Activated gamma-delta T cell (primary cell): Measurements from ENCODE around the gene ZBTB7A.

Experiments used
- DNase-seq: peaks from one replicate; lab custom pipeline; 2025; lab: John Stamatoyannopoulos, UW
- total RNA-seq, 2 donors: gene quantifications; one replicate each; lab custom pipeline; 2026; lab: John Stamatoyannopoulos, UW

ZBTB7A gene
- 62.1 to 69.1 reads per million in 2 donors for total RNA-seq

- DNase-seq = peak; percentile 66
Observed at GRCh38 chr19:4066682-4067395, at the start of gene ZBTB7A. TSS of gene ZBTB7A (minus strand) at chr19:4066899. CDS start at chr19:4055232, 11,667 bp downstream.

DNA sequence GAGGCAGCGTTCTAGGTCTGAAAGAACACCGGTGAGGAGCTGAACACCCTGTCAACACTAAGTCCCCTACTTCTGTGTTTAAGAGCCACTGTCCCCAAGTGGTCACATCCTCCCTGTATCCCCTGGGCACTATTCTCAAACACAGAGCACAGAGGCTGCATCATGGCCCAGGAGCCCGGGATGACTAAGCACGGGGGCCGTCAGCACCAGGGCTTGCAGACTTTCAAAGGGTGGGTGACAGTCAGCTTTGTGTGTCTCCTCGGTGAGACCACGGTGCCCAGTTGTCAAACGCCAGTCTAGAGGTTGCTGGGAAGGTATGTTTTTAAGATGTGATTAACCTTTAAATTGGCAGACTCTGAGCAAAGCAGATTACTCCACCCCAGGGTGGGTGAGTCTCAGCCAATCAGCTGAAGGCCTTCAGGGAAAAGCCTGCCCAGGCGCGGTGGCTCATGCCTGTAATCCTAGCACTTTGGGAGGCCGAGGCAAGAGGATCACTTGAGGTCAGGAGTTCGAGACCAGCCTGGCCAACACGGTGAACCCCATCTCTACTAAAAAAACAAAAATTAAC, 49.2 kb upstream of the ZBTB7A start:
- DNase-seq = no peak

DNA sequence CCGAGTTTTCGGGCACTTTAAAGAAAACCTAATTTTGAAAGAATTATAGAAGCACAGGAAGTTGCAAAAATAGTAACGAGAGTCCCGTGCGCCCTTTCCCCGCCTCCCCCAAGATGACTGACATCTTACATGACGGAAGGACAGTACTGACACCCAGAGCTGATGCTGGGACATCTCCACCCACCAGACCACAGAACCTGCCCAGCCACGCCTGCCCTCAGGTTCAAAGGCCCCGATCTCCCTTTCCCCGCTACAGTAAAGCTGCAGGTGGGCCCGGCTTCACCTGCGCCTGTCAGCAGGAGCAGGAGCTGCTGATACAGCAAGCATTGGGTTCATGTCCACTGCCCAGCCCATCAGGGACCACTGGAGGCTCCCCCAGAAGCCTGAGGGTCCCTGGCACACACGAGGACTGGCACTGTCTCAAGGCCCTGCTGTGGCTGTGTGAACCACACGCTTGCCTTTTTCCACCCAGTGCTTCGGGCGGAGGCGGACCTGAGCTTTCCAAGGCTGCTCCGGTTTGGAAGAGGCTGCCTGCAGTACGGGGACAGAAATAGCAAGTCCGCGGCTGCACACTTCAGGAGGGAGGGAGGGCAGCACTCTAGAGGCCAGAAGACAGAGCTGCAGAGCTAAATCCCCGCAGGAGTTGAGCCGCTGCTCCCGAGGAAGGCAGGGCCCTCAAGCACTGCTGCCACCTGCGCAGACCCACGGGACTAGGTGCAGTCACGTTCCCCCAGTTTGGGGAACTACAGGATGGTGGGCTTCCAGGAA, 48.5 kb upstream of the ZBTB7A start:
- DNase-seq = no peak

DNA sequence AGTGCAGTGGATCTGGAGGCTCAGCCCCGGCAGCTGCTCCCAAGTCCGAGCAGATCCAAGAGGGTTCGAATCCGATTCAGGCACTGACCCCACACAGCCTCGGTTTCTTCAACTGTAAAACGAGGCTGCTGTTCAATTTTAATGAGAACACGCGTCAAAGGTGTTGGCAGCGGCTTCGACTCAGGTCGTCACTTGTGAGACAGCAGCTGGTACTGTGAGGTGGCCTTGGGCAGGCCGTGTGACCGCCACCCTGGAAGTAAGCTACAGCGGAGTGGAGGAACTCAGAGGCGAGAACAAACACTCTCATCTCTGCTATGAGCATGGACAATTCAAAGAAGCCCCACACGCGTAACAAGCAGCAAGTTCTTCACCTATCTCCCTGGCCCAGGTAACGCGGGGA, 47.5 kb upstream of the ZBTB7A start:
- no peak for DNase-seq

DNA sequence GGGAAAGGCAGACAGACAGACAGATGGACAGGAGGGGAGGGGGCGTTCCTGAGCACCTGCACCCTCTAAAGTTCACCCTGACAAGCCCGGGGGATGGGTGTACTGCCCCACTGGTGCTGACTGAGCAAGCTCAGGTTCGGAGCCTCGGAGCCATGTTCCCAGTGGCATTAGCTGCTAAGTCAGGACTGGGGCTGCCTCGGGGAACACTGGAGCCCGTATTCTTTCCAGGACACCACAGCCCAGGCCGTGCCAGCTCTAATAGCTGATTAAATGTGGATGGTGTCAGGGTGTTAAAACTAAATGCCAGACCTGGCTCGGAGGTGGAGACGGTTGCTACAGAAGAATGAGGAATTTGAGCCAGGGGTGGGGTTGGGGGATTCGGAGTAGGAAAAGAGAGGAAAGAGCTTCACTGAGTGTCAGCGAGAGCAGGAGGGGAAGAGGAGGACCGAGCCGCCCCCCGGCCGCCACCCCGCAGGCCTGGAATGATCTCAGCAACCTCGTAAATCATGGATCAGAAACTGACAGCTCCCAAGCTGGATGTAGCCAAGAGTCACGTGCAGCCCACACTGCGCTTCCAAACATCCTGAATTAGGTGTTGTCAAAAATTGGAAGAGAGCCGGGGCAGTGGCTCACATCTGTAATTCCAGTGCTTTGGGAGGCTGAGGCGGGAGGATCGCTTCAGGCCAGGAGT, 46.8 kb upstream of the ZBTB7A start:
- no peak for DNase-seq

DNA sequence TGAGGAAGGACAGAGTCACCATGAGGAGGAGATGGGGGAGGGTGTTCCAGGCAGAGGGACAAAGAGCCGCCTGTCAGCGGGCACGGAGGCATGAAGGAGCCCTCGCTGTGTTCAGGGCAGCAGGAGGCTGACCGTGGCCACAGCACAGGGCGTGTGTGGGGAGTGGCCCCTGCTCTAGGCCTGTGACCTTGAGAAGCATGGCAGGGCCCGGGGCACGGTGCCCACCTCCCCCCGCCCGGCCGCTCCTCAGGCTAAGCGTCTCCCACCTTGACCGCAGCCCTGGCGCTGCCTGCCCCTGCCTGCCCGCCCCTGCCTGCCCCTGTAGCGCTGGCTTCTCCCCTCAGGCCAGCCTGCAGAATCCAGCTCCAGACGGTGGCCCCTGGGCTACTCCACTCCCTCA, 45.7 kb upstream of the ZBTB7A start:
- DNase-seq = no peak

DNA sequence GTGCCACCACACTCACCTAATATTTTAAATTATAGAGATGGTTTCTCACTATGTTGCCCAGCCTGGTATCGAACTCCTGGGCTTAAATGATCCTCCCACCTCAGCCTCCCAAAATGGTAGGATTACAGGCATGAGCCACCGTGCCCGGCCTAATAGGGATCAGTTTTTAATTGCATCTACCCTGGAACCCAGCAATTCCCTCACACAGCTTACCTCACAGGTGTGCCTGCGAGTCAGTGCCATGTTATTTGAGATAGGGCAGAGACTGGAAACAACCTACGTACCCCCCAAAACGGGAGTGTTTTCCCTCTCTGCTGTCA, 42.9 kb upstream of the ZBTB7A start:
- DNase-seq = no peak

GRCh38 chr19:4108767-4109625, 42.3 kb upstream of the ZBTB7A start:
- peak; percentile 67 for DNase-seq

DNA sequence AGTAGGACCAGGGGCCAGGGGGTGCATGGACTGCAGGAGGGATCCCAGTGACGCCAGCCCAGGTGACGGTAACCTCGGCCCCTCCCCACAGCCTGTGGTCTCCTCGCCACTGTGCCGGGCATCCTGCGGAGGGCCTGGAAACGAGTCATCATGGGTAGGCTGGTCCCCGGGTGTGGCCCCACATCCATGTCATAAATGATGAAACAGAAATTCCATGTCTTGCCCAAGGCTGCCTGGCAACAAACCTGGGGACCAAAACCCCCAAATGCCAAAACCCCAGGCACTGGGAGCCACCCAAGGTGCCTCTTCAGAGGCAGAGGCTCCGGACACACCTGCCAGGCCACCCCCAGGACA, 36.4 kb upstream of the ZBTB7A start:
- no peak for DNase-seq

- no peak for DNase-seq
Observed at GRCh38 chr19:4102339-4103079, 35.8 kb upstream of the ZBTB7A start.

DNA sequence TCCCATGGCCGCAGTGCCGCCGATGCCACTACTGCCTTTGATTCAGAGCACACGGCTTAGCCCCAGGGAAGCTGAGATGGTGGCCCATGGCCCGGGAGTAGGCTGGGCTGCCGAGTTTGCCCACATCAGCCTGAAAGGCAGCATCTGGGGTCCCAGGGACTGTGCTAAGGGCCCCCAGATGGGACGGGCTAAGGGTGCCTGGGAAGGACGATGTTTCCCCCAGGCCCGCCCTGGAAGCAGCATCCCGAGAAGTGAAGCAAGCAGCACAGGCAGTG, 34.7 kb upstream of the ZBTB7A start:
- no peak for DNase-seq

DNA sequence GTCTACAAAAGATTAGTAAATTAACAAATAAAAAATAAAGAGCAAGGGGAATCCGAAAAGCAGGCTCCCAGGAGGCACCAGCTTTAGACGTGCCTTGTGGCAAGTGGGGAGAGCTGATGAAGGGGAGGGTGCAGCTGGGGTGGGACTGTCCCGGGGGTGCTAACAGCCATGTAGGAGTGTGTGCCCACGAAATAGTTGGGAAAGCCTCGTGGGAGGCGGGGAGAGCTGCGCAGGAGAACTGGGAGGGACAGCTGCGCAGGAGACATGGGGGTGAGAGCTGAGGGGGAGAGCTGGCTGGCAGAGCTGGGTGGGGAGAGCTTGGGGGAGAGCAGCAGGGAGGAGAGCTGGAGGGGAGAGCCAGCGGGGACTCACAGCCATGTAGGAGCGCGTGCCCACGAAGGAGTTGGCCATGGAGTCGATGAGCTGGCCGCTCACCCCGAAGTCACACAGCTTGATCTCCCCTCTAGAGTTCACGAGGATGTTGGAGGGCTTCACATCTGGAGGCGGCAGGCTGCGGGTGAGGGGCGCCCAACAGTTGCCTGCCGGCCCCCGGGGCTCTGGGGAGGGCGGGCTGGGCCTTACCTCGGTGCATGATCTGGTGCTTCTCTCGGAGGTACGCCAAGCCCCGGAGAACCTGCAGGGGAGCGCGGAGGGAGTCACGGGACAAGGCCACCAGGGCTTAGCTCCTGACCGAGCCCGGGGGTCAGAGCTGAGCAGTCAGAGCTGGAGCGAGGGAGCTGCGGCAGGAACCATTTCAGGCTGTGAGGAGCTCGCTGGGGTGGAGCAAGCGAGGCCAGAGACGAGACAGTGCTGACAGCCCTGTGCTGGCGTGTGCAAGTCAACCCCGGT, 34.2 kb upstream of the ZBTB7A start:
- DNase-seq = no peak

DNA sequence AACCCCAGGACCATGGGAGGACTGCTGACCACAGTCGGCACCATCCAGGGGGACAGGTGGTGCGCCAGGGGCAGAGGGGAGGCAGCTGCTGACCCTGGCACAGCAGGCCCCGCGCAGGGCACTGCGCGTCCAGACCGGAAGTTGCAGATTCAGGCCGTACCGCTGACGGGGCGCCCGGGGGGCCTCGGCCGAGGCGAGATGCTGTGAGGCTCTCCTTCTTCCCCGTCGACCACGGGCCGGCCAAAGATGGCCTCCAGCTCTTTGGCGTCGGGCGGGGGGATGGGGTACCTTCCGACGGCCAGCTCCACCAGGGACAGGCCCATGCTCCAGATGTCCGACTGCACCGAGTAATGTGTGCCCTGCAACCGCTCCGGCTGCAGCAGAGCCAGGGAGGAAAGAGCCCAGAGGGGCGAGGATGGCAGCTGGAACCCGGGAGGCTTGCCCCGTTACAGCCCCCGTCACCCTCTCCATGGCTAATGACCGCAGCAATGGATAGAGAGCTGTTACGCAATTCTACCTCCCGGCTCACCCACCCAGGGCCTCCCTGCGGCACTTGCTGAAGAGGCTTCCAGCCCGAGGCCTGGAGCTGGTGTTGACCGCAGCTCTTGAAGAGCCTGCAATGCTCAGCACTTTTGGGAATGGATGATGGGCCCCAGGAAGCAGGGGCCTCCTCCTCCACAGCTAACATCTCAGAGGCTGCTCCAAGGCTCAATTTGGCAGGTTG, 32.5 kb upstream of the ZBTB7A start:
- DNase-seq = no peak

GRCh38 chr19:4098493-4098892, 31.8 kb upstream of the ZBTB7A start:
- no peak for DNase-seq

GRCh38 chr19:4097501-4097900, 30.8 kb upstream of the ZBTB7A start:
- no peak for DNase-seq

- no peak for DNase-seq
Observed at GRCh38 chr19:4096049-4096892, 29.6 kb upstream of the ZBTB7A start.

- no peak for DNase-seq
Observed at GRCh38 chr19:4095488-4095844, 28.8 kb upstream of the ZBTB7A start.

DNA sequence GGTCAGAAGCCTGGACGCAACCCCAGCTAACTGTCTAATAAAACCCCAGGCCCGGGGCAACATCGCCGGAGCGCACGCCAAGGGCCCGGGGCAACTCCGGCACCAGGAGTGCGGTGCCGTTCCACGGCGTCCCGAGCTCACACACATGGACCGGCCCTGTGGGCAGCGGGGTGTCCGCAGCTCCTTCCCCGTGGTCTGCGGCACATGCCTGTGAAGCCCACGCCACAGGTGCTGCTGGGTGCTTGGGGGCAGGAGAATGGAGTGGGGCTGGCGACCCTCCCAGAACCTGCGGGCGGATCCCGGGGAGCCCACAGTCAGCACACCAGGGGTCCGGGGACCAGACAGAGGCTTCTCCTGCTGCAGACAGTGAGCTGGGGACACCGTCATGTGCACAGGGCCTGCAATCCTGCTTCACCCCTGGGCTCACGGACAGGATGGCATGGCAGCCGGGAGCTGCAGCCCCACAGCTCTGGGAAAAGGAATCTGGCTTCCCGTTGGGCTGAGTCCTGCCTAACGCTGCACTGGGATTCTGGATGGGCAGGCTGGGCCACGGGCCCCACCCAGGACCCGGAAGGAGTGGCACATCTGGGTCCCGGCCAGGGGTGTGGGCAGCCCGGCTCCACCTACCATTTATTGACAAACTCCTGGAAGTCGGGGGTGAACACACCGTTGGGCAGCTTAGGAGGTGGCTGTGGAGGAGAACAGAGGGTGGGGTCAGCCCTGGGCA, 28.2 kb upstream of the ZBTB7A start:
- DNase-seq = no peak
